ENCODE measurements around the gene ARHGAP21. TPM values are rescaled to one million over a fixed set of nuclear protein-coding genes. Genes with fewer than 3 reads are reported as not detected.

Gene ARHGAP21
- total RNA-seq, 2 donors from 2014 or later, result 38.9 to 44.2 TPM

DNA sequence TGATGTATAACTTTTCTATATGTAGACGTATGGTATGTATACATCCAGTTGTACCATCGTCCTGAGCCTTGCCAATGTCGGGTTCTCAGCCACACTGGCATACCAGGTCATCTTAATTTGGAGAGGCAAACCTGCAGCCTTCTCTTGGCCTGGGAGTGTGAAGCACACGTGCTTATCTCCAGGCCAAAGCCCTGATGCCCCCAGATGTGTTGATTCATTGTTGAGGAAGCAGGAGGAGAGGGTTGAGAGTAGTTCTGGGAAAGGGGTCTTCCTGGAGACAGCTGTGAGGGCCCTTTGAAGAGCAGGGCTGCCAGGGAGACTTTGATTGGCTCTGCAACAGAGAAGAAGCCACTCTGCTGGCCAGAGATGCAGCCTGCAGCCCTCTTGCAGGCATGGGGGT is 155.6 kb downstream of the ARHGAP21 start:
- H3K4me1 ChIP-seq, result no peaks in the 10 kb centered on the region
- WGBS, 2 donors, result 50 to 56% methylated on average over 4 of the region's 4 CpGs
- H3K36me3 ChIP-seq (replicated peaks in 1 of 2; ENCODE audit: insufficient read depth in 1 of 2, low read depth in 2 of 2), result no peaks in the 10 kb centered on the region
- no peak for TF ChIP-seq POLR2A (IDR thresholded peaks at IDR 0.05)
- TF ChIP-seq, protein P1, sequence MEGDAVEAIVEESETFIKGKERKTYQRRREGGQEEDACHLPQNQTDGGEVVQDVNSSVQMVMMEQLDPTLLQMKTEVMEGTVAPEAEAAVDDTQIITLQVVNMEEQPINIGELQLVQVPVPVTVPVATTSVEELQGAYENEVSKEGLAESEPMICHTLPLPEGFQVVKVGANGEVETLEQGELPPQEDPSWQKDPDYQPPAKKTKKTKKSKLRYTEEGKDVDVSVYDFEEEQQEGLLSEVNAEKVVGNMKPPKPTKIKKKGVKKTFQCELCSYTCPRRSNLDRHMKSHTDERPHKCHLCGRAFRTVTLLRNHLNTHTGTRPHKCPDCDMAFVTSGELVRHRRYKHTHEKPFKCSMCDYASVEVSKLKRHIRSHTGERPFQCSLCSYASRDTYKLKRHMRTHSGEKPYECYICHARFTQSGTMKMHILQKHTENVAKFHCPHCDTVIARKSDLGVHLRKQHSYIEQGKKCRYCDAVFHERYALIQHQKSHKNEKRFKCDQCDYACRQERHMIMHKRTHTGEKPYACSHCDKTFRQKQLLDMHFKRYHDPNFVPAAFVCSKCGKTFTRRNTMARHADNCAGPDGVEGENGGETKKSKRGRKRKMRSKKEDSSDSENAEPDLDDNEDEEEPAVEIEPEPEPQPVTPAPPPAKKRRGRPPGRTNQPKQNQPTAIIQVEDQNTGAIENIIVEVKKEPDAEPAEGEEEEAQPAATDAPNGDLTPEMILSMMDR (IDR thresholded peaks at IDR 0.05), result no peak
- no peak for DNase-seq
- ATAC-seq, result no peak
- H3K27me3 ChIP-seq, result no peaks in the 10 kb centered on the region
- no peak overlapping the region for H3K27ac ChIP-seq
- H3K9me3 ChIP-seq, result no peaks in the 10 kb centered on the region
- no peak overlapping the region for H3K4me3 ChIP-seq
- intact Hi-C loops (cut with DNase I), result no loop called here

DNA sequence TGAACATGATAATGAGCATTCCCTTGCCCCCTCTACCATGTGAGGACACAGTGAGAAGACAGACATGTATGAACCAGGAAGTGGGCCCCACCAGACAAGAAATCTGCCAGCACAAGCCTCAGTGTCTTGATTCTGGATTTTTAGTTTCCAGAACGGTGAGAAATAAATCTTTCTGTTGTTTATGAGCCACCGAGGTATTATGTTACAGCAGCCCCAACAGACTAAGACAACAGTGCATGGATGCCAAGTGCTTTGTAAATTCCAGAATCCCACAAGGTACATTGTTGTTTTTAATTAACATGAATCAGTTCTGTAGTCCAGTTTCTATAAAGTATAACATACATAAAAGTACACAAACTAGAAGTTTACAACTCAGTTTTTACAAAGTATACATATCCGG is 162.2 kb downstream of the ARHGAP21 start:
- Histone ChIP-seq H3K27me3 (no peaks in the 10 kb centered on the region), H3K4me3 (no peak overlapping the region), H3K4me1 (no peaks in the 10 kb centered on the region), H3K27ac (no peak overlapping the region), H3K36me3 (replicated peaks in 1 of 2; ENCODE audit: insufficient read depth in 1 of 2, low read depth in 2 of 2) (no peaks in the 10 kb centered on the region), H3K9me3 (no peaks in the 10 kb centered on the region)
- no peak for TF ChIP-seq POLR2A (IDR thresholded peaks at IDR 0.05)
- TF ChIP-seq, protein P1 (IDR thresholded peaks at IDR 0.05), result no peak
- WGBS, 2 donors, result 73 to 78% methylated on average over 3 of the region's 3 CpGs
- intact Hi-C loops (cut with DNase I), result no loop called here
- no peak for ATAC-seq
- DNase-seq, result no peak

DNA sequence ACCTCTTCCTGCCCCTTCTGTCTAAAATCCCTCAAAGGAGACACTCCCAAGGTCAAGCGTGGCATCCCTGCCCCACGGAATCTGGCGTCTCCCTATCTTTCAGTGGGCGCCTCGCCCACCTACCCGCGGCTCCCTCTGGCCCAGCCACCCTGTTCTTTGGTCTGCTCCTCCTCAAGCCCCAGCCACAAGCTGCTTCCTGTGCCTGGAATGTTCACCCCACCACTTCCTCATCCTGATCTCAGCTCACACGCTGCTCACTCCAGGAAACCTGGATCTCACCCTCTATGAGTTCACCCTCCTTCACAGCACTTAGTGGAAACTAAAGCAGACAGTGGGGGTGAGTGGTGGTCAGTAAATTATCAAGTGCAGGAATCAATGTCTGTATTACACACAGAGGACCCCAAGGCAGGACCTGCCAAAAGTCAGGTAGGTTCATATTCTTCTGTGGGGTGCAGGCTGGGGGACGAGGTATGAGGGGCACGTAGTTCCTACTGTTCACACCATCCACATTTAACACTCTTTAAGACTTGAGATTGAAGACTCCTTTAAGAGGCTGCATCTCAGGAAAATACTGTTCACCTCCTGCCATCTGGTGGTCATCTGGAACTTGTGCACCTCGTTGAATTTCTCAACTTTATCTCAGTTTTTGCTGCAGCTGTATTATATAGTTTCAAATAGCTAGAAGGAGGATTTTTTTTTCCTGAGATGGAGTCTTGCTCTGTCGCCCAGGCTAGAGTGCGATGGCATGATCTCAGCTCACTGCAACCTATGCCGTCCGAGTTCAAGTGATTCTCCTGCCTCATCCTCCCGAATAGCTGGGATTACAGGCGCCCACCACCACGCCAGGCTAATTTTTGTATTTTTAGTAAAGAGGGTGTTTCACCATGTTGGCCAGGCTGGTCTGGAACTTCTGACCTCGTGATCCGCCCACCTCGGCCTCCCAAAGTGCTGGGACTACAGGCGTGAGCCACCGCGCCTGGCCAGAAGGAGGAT is 166.6 kb downstream of the ARHGAP21 start:
- Histone ChIP-seq H3K4me3 (no peak overlapping the region), H3K27me3 (no peaks in the 10 kb centered on the region), H3K36me3 (replicated peaks in 1 of 2; ENCODE audit: insufficient read depth in 1 of 2, low read depth in 2 of 2) (no peaks in the 10 kb centered on the region), H3K4me1 (peaks cover 3% of the 10 kb centered on the region), H3K9me3 (no peaks in the 10 kb centered on the region), H3K27ac (no peak overlapping the region)
- intact Hi-C loops (cut with DNase I), result no loop called here
- TF ChIP-seq POLR2A (IDR thresholded peaks at IDR 0.05), result no peak
- TF ChIP-seq, protein P1 (IDR thresholded peaks at IDR 0.05), result peak in 6 of 7 experiments; percentile 42 to 65 (median 51)
- peak in 3 of 4 donors; percentile 14 to 53 (median 28) for DNase-seq
- WGBS, 2 donors, result 36 to 49% methylated on average over 24 of the region's 24 CpGs
- peak; percentile 39 for ATAC-seq

DNA sequence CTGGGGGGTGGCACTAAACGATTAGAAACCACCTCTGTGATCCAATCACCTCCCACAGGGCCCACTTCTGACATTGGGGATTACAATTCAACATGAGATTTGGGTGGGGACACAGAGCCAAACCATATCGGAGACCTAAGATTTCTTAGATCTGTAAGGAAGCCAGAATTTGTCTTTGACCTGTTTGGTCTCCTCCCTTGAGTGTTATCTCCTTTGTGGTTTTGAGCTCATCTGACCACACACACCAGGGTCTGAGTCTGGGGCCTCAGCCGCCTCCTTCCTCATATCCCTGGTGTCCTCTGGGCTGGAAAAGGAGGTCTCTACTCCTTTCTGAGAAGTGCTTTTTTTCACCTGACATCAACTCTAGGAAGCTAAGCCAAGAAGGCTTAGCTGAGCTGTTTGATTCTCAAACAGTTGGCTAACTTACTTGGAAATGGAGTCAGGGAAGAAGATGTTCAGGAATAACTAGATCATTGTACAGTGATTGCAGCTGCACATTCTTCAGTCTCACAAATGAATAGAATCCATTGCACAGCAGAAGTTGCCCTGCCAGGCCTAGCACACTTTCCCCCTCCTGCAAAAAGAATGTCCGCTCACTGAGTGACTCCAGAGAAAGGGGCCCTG is 167.4 kb downstream of the ARHGAP21 start:
- Histone ChIP-seq H3K27ac (no peak overlapping the region), H3K4me3 (no peak overlapping the region), H3K27me3 (no peaks in the 10 kb centered on the region), H3K9me3 (no peaks in the 10 kb centered on the region), H3K4me1 (peaks cover 3% of the 10 kb centered on the region), H3K36me3 (replicated peaks in 1 of 2; ENCODE audit: insufficient read depth in 1 of 2, low read depth in 2 of 2) (no peaks in the 10 kb centered on the region)
- ATAC-seq (no peak), DNase-seq (no peak)
- TF ChIP-seq, protein P1 (IDR thresholded peaks at IDR 0.05), result no peak
- no peak for TF ChIP-seq POLR2A (IDR thresholded peaks at IDR 0.05)
- intact Hi-C loops (cut with DNase I), result no loop called here
- 77 to 84% methylated on average over 4 of the region's 4 CpGs for WGBS, 2 donors
